Thyroid gland (tissue), 4 donors: Measurements from ENCODE around the gene UBXN4. TPM values are rescaled to one million over a fixed set of nuclear protein-coding genes. Genes with fewer than 3 reads are reported as not detected.

ENCODE experiments used
- DNase-seq, 2 donors: peaks; one replicate each; pipeline ENCODE4 v3.0.0-alpha.2; 2019
- H3K27ac ChIP-seq, 3 donors: fragments of 200-600 bp; sonication (generic); 1 replicate in 2 of 3; 2 replicates in 1 of 3; pipeline ENCODE4 v1.5.1; 2016 to 2019; ENCODE audit warnings: mild to moderate bottlenecking in 1 of 3, moderate library complexity in 1 of 3
- H3K27me3 ChIP-seq: fragments of 200-600 bp; sonication (generic); one replicate; pipeline ENCODE4 v1.5.1; 2019
- H3K36me3 ChIP-seq, 2 donors: fragments of 200-600 bp; sonication (generic); one replicate each; pipeline ENCODE4 v1.5.1; 2016 to 2019
- H3K4me1 ChIP-seq, 2 donors: fragments of 200-600 bp; sonication (generic); one replicate each; pipeline ENCODE4 v1.5.1; 2017 to 2019
- H3K4me3 ChIP-seq, 3 donors: fragments of 200-600 bp; sonication (generic); replicated peaks in 1 of 3; 1 replicate in 2 of 3; 2 replicates in 1 of 3; pipeline ENCODE4 v1.5.1; 2016; ENCODE audit warnings: mild to moderate bottlenecking in 1 of 3
- H3K9me3 ChIP-seq: fragments of 200-600 bp; sonication (generic); one replicate; pipeline ENCODE4 v1.5.1; 2017
- POLR2A ChIP-seq, 2 donors: fragments of 450-650 bp; IDR thresholded peaks; one replicate each; pipeline ENCODE4 v1.6.1; 2017; ENCODE audit warnings: antibody characterized with exemption in 2 of 2, mild to moderate bottlenecking in 2 of 2, moderate library complexity in 1 of 2
- WGBS, 2 donors: methylation state at CpG; one replicate each; pipeline ENCODE4 v1.1.5; 2017; 5-methylcytosine and 5-hydroxymethylcytosine counted together
- intact Hi-C: fragments of 100-400 bp; cut with DNase I; formaldehyde crosslinking; loops from one replicate; pipeline ENCODE4 v1.15.1; 2023
- total RNA-seq, 4 donors: library from RNA; depleted of rRNA; stranded (reverse); fragments of >200 nt; gene quantifications; one replicate each; pipeline ENCODE4 v1.2.3, GENCODE V29; 2016
- TF ChIP-seq, protein P1 (sequence below), 6 experiments: fragments of 200-600 bp in 3 of 6; fragments of 450-650 bp in 3 of 6; sonication (generic) in 3 of 6; IDR thresholded peaks; one replicate each; pipeline ENCODE4 v1.5.1; 2016 to 2019; ENCODE audit warnings: antibody characterized with exemption in 6 of 6, mild to moderate bottlenecking in 2 of 6, inconsistent platforms in 1 of 6, moderate library complexity in 1 of 6

UBXN4 gene
- total RNA-seq, 4 donors from 2014 or later, result 83.6 to 134 (median 98.6) TPM

DNA sequence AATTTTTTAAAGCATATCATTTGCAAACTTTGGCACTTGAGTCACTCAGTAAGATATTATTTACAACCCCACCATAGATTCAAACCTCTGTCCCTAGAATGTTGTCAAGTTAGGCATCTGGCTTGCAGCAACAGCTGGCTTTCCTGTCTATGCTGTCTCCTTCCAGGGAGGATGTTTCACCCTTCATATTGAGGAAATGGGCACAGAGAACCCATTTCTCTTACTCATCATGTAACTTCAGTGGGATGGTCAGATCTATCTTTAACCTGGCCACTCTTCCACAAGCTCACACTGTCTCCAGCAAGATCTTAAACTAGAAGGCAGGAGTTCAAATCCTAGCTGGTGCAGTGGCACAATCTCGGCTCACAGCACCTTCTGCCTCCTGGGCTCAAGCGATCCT, 79.5 kb downstream of the UBXN4 start:
- no peaks in the 10 kb centered on the region for H3K9me3 ChIP-seq
- no peaks in the 10 kb centered on the region for H3K27me3 ChIP-seq
- H3K4me3 ChIP-seq, result no peak overlapping the region
- no peak overlapping the region for H3K27ac ChIP-seq
- no peaks in the 10 kb centered on the region for H3K4me1 ChIP-seq
- intact Hi-C loops, result no loop called here
- H3K36me3 ChIP-seq, result no peaks in the 10 kb centered on the region
- DNase-seq, result no peak
- TF ChIP-seq POLR2A (IDR thresholded peaks at IDR 0.05), result no peak
- TF ChIP-seq, protein P1, sequence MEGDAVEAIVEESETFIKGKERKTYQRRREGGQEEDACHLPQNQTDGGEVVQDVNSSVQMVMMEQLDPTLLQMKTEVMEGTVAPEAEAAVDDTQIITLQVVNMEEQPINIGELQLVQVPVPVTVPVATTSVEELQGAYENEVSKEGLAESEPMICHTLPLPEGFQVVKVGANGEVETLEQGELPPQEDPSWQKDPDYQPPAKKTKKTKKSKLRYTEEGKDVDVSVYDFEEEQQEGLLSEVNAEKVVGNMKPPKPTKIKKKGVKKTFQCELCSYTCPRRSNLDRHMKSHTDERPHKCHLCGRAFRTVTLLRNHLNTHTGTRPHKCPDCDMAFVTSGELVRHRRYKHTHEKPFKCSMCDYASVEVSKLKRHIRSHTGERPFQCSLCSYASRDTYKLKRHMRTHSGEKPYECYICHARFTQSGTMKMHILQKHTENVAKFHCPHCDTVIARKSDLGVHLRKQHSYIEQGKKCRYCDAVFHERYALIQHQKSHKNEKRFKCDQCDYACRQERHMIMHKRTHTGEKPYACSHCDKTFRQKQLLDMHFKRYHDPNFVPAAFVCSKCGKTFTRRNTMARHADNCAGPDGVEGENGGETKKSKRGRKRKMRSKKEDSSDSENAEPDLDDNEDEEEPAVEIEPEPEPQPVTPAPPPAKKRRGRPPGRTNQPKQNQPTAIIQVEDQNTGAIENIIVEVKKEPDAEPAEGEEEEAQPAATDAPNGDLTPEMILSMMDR (IDR thresholded peaks at IDR 0.05), result no peak
- WGBS, 2 donors, result 100% methylated on average over 2 of the region's 2 CpGs

DNA sequence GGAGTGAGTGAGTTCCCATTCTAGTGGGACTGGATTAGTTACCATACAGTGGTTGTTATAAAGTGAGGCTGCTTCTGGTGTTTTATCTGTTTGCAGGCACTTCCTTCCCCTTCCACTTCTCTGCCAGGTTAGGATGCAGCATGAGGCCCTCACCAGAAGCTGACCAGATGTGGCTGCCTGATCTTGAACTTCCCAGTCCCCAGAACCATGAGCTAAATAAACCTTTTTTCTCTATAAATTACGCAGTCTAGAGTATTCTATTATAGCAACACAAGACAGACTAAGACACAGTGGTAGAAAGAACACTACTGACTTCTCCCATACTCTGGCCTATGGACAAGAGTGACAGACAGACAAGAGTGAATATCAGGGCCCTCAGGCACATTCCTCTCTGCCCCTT, 81.2 kb downstream of the UBXN4 start:
- Histone ChIP-seq H3K9me3 (no peaks in the 10 kb centered on the region), H3K36me3 (no peaks in the 10 kb centered on the region), H3K27me3 (no peaks in the 10 kb centered on the region), H3K4me3 (no peak overlapping the region), H3K27ac (no peak overlapping the region), H3K4me1 (no peaks in the 10 kb centered on the region)
- intact Hi-C loops, result no loop called here
- no peak for DNase-seq
- TF ChIP-seq, protein P1 (IDR thresholded peaks at IDR 0.05), result no peak
- TF ChIP-seq POLR2A (IDR thresholded peaks at IDR 0.05), result no peak
- WGBS, 2 donors, result 95 to 96% methylated on average over 1 of the region's 1 CpG

DNA sequence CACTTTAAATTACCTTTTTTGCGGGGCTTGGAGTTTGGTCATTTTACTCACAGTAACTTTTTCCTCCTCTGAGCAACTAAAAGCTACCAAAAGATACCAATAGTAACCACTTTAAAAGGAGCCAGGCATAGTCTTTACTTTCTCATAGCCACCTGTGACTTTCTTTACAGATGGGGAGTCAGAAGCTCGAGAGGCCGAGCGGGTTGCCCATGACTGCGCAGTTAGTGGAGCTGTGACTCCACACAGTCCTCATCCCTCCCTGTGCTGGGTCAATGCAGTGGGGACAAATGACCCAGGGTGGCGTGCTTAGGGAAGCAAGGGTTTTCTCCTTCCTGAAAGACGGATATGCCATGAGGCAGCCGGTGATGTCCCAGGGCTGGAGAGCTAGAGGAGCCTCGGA, 83.5 kb downstream of the UBXN4 start:
- no peak overlapping the region for H3K4me3 ChIP-seq
- no peaks in the 10 kb centered on the region for H3K9me3 ChIP-seq
- H3K4me1 ChIP-seq, result no peaks in the 10 kb centered on the region
- H3K36me3 ChIP-seq, result no peaks in the 10 kb centered on the region
- no peak for DNase-seq
- H3K27me3 ChIP-seq, result no peaks in the 10 kb centered on the region
- TF ChIP-seq POLR2A (IDR thresholded peaks at IDR 0.05), result no peak
- TF ChIP-seq, protein P1 (IDR thresholded peaks at IDR 0.05), result no peak
- WGBS, 2 donors, result 72 to 81% methylated on average over 8 to 9 of the region's 9 CpGs
- intact Hi-C loops, result no loop called here
- H3K27ac ChIP-seq, result no peak overlapping the region

DNA sequence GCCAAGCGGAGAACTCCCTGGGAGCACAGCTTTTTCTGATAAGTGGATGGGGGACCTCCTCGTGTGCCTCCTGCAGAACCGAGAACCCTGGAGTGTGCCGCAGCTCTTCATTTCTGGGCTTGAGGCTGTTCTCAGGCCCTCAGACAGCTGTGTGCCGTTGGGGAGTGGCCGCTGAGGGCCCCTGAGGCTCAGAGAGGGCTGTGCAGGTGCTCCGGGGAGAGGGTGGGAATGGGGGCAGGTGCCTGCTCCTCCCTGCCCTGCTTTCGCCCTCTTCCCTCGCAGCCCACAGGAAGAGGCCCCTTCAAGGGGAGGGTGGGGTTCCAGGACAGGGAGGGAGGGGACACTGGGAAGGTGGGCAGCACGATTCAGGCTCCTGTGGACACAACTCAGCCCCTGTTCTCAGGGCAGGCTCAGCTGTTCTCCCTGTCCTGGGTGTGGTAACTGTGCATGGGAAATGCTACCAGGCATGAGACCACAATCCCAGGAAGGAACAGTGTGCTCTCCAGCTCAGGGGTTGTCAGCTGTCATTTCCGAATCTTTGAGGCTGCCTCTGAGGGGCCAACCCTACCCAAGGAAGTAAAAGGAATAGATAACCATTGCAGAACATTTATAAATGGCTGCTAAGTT, 84.0 kb downstream of the UBXN4 start:
- Histone ChIP-seq H3K27me3 (no peaks in the 10 kb centered on the region), H3K27ac (no peak overlapping the region), H3K4me3 (no peak overlapping the region), H3K4me1 (no peaks in the 10 kb centered on the region), H3K36me3 (no peaks in the 10 kb centered on the region), H3K9me3 (no peaks in the 10 kb centered on the region)
- no peak for DNase-seq
- intact Hi-C loops, result no loop called here
- TF ChIP-seq, protein P1 (IDR thresholded peaks at IDR 0.05), result no peak
- no peak for TF ChIP-seq POLR2A (IDR thresholded peaks at IDR 0.05)
- 33 to 46% methylated on average over 2 to 10 of the region's 11 CpGs for WGBS, 2 donors

DNA sequence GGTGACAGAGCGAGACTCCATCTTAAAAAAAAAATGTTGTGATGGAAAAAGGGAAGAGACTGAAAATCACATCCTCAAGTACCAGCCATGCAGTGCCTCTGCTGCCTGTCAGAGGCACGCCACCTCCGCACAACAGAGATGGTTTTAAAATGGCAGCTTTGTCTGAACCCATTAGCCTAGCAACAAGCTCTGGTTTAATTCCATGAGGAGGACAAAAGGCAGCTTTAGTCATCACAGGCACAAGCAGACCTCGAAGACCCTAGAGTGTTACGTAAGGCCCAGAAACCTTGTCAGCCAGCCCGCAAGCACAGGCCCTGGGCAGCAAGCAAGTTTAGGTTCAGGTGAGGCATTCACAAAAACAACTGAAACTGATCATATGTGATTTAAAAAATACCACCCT, 84.9 kb downstream of the UBXN4 start:
- WGBS, 2 donors, result 92 to 94% methylated on average over 6 of the region's 6 CpGs
- H3K9me3 ChIP-seq, result no peaks in the 10 kb centered on the region
- TF ChIP-seq POLR2A (IDR thresholded peaks at IDR 0.05), result no peak
- TF ChIP-seq, protein P1 (IDR thresholded peaks at IDR 0.05), result no peak
- no peaks in the 10 kb centered on the region for H3K36me3 ChIP-seq
- no peak for DNase-seq
- H3K27ac ChIP-seq, result no peak overlapping the region
- H3K4me3 ChIP-seq, result no peak overlapping the region
- H3K27me3 ChIP-seq, result no peaks in the 10 kb centered on the region
- intact Hi-C loops, result no loop called here
- no peaks in the 10 kb centered on the region for H3K4me1 ChIP-seq
